GM21526 (cell line): ENCODE measurements around the gene CST3.

Source experiments
- ATAC-seq: cut with Tn5 transposase; IDR thresholded peaks from one replicate; pipeline ENCODE4 v1.9.1; 2021; ENCODE audit warnings: moderate library complexity; ENCODE audit not compliant: unreplicated experiment, low FRiP score

Gene CST3

DNA sequence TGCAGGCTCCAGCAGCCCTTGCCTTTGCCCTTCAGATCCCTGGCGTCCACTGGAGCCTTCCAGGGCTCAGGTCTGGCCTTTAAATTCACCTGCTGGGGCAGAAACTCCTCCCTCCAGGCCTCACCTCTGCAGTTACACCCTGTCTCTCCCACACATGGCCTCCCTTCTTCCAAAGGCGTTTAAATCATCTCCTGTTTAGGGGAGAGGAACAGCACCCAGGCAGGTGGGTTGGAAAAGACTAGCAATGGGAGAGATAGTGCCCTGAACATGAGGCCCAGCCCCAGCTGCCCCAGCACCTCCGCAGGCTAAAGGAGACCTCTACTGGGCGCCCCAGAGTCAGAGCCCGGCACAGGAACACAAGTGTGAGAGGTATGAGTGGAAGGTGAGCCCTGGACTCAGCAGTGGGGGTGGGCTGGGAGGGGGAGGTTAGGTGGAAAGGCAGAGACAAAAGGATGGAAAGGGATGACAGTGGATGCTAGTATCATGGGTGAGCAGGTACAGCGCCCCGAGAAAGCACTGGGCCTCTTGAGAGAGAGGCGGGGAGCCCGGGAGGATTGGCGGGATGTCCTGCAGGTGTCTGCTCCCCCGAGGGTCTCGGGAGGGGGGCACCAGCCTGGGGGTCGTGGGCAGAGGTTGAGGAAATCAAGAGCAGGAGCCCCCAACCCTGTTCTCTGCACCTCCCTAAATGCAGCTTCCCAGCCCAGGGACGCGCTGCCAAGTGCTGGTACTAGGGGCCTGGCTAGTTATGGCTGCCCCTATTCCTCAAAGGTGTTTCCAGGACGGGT, 31.7 kb downstream of the CST3 start, which contains the start of gene CST9:
Gene CST9 (minus strand): TSS at position 51 of the 785 bp plus-strand sequence. CDS start 53 bp downstream, outside the sequence.
- ATAC-seq: no peak

DNA sequence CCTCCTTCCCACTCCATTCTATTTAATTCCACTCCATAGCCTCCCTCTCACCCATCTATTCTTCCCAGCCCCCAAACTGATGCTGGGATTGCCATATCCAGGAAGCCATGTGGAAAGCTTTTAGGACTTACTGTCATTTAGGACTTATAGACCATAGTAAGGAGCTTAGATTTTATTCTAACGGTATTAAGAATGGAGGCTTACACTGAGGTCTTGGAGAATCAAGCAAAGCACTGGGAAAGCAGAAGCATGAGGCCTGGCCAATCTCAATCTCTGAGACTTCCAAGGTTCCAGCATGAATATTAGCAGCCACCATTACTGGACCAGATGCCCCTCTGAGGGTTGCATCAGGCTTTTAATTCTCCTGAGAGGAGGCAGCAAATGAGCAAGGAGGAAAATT, 33.4 kb downstream of the CST3 start:
- ATAC-seq: no peak

DNA sequence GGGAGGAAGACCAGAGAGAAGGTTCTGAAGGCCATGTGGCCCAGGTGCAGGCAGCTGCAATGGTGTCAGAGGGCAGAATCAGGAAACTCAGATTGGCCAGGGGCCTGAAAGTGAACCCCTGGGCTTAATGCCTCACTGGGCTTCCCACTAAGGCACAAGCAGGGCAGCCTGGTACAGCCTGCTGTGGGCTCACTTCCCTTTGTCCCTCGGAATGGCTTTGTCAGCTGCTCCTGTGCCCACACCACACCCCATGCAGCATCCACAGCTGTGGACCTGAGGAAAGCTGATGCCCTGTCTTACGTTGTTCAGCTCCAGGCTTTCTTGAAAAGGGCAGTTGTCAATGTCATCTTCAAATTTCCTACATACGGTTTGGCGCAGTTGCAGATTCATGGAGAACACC, 34.4 kb downstream of the CST3 start:
- no peak for ATAC-seq

DNA sequence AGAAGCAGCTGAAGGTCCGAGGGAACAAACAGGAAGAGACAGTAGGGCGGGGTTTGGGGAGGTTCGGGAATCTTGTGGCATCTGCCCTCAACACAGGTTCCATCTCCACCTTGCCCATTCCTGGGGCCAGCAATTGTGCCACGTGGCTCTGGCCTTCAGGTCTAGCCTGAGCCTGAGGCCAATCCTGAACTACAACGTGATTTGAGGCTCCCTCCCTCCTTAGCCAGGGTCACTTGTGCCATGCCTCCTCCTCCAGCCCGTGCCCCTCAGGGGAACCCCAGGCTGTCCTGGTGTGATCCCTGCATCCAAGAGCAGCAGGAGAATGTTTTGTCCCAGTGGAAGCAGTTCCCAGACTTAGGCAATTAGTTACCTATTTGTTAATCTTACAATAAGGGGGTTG, 35.1 kb downstream of the CST3 start:
- ATAC-seq: no peak

DNA sequence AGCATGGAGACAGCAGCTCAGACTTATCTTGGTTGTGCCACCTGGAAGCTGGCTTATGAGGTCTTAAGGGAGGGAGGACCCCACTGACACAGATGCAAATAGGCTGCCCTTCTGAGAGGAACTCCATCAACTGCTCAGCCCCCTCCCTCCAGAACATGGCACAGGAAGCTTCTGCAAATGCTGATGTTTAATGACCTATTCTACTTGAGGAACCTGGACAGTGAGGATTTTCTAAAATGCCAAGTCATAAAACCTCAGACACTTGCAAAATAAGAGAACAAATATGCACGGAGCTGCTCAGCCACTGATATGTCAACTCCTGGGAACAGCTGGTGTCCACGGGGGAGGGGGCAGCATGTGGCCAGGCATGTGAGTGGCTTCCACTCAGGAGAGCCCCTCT, 35.5 kb downstream of the CST3 start:
- no peak for ATAC-seq

DNA sequence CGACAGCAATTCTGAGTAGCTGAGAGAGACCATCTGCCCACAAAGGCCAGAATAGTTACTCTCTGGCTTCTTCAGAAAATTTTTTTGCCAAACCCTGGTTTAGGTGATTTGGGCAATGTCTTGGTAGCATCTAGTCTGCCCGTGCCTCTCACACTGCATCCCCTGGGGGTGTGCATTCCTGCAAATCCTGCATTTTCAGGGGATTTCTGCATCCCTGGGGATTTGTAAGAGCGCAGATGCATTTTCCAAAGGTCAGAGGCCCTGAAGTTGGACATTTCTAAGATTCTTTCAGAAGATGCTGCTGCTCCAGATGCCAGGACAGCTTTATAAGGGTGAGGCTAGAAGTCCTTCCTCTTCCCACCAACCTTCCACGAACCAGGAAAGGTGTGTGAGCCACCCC, 36.0 kb downstream of the CST3 start:
- ATAC-seq: no peak

DNA sequence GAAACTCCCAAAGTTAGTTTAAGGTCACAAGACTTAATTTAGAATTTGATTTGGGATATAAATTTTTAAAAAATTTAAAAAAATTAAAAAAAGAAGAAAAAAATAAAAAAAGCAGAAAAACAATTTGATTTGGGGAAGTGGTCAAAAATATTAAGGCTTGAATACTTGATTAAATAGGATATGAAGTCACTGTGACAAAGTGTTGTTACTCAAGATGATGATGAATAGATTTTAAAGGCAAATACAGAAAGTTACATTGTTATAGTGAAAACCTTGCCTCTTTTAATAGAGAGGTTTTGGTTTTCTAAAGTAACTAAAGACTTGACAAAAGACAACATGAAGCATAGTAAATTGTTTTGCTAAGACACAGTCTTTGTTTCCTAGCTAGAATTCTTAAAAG, 39.3 kb downstream of the CST3 start:
- ATAC-seq: no peak

DNA sequence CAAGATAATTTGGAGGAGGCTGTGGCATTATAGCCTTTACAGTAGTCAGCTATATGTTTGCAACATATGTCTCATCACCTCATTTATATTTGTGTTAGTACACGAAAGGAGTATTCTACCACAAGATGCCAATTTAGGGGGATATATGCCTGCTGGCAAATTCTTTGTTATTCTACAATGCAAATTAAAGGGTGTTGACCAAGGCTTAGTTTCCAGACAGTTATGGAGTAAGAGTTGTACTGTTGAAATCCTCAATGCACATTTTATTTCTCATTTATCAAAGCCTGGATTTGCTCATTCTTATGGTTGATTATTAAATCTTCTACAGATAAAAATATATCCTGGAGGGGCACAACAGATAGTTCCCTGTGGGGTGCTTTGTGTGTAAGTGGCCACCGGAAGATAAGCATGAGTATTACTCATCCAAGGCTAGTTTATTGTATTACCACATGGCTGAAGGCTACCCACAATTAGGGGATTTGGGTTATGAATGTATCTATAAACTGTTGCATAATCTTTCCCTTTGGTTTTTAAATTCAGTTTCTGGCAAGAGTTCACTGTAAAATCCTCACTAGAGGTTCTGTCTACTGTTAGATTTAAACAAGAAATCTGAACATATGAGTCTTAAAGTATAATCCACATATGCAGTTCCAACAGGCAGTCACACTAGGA, 41.0 kb downstream of the CST3 start:
- no peak for ATAC-seq

DNA sequence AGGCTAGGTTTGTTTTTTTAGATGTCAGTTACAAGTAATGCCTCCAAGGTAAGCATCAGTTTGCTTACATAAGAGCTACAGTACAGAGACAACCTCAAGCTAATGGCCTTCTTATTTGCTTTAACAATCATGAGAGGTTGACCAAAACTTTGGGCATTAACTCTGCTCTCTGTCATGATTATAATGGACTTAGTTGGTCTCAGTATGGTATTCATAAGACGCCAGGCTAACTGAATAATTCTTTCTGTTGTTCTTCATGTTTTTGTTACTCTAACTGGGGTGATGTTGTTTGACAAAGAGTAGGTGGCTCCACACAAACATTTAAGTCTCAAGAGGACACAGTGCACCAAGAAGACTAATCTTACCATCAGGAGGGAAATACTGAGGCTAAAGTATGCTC, 41.8 kb downstream of the CST3 start:
- ATAC-seq: no peak

DNA sequence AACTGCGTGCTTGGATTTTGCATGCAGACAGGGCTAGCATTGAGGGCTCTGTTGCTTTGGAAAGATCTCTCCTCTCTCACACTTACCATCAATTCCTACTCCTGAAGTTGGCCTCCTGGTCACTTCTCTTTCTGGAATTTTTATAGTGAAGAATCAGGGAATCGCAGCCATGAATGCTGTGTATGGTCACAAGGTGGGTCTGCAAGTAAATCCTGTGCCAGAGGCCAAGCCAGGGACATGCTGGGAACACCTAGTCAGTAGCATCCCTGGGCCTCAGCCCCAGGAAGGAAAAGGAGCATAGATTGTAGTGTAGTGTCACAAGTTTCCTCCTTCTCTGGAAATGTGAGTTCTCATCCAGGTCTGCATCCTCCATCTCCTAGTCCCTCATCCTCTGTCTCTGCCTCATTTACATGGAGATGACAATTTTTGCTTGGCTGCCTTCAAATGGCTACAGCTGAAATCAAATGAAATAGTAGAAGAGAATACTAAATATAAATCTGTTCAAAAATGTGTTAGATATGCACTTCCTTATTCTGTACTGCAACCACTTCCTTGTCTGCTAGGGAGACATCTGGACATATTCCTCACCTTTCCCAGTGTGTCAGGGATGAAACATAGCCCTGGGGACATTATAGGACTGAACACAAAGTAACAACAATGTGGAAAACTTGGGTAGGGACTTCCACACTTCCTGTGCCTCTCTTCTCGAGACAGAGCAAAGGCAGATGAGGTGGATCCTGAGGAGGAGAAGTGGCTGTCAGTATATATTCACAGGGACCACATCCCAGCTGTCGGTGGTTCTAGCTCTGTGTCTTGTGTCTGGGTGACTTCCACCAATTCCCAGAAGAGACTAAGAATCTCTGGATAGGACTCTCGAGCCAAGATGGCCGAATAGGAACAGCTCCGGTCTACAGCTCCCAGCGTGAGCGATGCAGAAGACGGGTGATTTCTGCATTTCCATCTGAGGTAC, 49.0 kb downstream of the CST3 start:
- no peak for ATAC-seq

DNA sequence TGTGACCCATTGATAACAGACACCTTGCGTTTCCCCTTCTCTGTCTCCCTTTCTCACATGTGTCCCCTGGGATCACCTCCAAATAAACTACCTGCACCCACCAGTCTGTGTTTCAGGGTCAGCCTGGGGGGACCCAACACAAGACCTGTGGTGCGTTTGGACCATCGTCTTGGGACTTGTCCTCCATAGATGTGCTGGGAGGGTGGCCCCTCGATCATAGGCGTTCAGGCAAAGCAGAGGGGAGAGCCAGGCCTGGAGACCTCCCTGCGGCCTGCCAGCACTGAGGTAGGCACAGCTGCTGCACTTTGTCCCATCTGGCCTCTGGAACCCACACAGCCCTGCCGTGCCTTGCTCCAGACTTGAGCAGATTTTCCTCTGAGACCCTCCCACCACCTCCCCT, 50.1 kb downstream of the CST3 start:
- no peak for ATAC-seq

DNA sequence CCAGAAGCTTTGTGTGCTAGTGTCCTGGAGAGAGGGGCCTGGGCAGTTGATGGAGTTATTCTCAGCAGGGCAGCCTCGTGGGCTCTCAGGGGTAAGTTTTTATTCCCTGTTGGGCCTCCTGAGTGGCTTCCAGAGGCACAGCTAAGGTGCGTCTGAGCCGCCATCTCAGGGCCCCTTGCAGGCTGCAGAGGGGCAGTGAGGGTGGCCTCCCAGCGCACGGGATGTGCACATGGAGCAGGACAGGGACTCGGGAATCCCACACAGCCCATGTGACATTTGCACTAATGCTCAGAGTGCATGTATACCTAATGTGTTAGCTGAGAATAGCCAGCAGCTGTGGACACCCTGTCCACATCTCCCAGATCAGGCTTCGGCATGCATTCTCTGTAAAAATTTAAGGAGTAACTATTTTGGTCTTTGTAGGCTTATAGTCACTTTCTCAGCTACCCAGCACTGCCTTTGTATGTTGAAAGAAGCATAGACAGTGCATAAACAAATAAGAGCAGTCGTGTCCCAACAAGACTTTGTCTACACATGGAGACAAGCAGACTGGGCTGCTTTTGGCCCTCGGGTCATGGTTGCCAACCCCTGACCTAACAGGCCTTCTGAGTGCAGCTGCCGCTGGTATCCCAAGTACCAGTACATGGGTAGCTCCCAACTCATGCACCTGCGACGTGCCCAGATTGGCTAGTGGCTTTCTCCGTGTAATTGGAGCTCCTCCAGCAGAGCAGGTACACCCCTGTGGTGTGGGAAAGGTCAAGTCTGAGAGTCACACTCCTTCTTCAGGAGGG, 50.8 kb downstream of the CST3 start:
- no peak for ATAC-seq

DNA sequence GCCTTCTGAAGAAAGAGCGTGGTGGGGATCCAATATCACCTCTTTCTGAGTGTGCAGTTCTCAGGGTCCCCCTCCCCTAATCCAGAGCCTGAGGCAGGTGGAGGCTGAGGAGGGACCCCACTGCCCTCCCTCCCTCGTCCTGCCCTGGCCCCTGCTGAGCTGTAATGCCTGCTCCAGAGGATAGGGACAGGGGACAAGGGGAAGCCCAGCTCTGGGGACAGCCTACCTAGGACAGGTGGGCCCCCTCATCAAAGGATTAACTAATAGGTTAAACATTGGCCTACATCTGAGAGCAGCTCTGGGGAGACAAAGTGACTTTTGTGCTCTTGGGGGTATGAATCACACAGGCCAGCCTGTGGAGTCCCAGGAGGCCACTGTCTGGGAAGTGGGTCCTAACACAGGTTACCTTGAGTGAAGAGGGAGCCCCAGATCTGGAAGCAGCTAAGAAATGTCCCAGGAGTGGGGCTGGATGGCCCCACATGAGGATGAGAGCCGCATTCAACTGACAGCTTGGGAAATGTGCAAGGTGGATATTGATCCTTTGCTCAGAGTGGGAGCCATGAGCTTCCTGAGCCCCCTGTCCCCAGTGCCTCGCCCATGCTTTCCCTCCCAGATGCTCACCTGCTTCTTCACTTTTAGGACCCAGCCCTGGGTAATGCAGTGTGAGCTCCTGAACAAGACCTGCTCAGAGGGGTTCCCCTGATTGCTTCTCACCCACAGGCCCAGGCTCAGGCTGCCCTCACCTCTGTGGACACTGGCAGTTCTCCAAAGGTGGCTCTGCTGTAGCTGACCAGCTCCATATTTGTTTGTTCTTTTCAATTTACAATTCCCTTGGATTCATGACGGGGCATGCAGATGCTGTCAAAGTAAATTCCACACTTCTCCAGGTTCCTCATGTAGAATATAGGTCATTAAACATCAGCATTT, 51.7 kb downstream of the CST3 start:
- ATAC-seq: no peak

DNA sequence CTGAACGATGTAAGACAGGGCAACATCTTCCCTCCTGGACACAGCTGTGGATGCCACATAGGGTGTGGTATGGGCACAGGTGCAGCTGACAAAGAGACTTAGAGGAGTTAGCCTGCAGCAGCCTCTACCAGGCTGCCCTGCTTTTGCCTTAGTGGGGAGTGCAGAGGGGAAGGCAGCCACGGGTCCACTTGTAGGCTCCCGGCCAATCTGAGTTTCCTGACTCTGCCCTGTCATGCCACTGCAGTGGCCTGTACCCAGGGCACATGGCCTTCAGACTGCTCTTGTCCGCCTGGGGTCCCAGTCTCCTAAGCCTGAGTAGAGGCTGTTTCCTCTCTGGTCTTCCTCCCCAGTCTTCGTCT, 52.3 kb downstream of the CST3 start:
- no peak for ATAC-seq

DNA sequence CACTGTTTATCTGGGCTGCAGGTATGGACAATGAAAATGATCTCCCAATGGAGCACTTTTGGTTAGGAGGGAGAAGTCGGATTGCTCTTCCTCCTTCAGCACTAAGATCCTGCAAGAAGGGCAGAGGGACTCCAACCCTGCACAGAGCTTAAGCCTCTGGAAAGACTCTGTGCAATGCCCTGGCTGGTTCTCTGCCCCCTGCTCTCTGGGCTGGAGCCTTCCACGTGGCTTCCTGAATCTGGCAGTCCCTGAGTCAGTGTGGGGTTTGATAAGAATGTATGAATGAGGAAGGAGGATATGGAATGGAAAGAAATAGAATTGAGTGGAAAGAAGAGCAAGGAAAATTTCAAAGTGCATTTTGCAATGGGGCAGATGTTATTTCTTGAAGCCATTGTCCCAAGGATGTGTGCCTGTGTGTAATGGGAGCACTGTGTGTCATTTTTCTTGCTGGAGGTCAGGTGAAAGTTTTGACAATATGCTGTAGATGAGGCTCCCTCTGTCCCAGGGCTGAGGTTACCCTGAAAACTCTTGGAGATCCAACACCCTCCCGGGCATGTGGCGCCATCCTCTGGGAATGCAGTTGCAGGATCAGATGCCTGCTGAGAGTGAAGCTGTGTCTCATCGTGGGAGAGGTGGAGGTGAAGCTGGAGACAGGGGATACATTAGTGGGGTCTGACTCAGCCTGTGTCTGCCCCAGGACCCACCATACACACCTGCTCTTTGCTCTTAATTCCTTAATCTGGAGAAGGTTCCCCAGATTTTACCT, 53.1 kb downstream of the CST3 start:
- no peak for ATAC-seq
